K562 (cell line): ENCODE measurements around the gene USPL1. TPM values are rescaled to one million over a fixed set of nuclear protein-coding genes. Genes with fewer than 3 reads are reported as not detected.

Experiments
- BHLHE40 ChIP-seq: IDR thresholded peaks from 2 replicates; pipeline ENCODE4 v1.6.1; 2011; ENCODE audit warnings: low read length, improper control_type of control experiment
- CEBPG ChIP-seq, 3 experiments: fragments of 200-800 bp in 1 of 3; sonication (Bioruptor generic) in 1 of 3; sonication (generic) in 1 of 3; formaldehyde crosslinking in 1 of 3; IDR thresholded peaks in 2 of 3; conservative IDR thresholded peaks in 1 of 3; 2 replicates each; pipeline versions ENCODE4 v1.6.1 to v1.8.0; 2016 to 2022; ENCODE audit warnings: missing compliant biosample characterization in 2 of 3, missing genetic modification characterization in 2 of 3, mild to moderate bottlenecking in 1 of 3, missing genetic modification reagents in 1 of 3
- CTBP1 ChIP-seq: fragments of 450-650 bp; IDR thresholded peaks from 2 replicates; pipeline ENCODE4 v1.6.1; 2016; ENCODE audit warnings: borderline replicate concordance
- MCM2 ChIP-seq: fragments of 450-650 bp; IDR thresholded peaks from 2 replicates; pipeline ENCODE4 v1.6.1; 2017; ENCODE audit warnings: low read depth, mild to moderate bottlenecking
- MIER1 ChIP-seq: fragments of 450-650 bp; IDR thresholded peaks from 2 replicates; pipeline ENCODE4 v1.6.1; 2016; ENCODE audit warnings: antibody characterized with exemption, mild to moderate bottlenecking, low read depth
- NR3C1 ChIP-seq: sonication (generic); formaldehyde crosslinking; IDR thresholded peaks from 2 replicates; pipeline ENCODE4 v1.8.1; 2022; ENCODE audit warnings: missing genetic modification reagents
- OTX1 ChIP-seq: fragments of 450-650 bp; formaldehyde crosslinking; IDR thresholded peaks from 2 replicates; pipeline ENCODE4 v1.4.0; 2022; ENCODE audit warnings: mild to moderate bottlenecking
- PYGO2 ChIP-seq: fragments of 450-650 bp; IDR thresholded peaks from 2 replicates; pipeline ENCODE4 v1.6.1; 2016; ENCODE audit warnings: mild to moderate bottlenecking, missing genetic modification characterization, moderate library complexity, missing compliant biosample characterization
- TAF7 ChIP-seq: fragments of 450-650 bp; IDR thresholded peaks from 2 replicates; pipeline ENCODE4 v1.6.1; 2016; ENCODE audit warnings: missing genetic modification characterization, missing compliant biosample characterization
- TBL1XR1 ChIP-seq, 2 experiments: IDR thresholded peaks; 2 replicates each; pipeline ENCODE4 v1.6.1; 2012; ENCODE audit warnings: improper control_type of control experiment in 2 of 2, low read length in 2 of 2, mild to moderate bottlenecking in 1 of 2
- TBP ChIP-seq: optimal IDR thresholded peaks from 2 replicates; pipeline ENCODE3; 2011; ENCODE audit warnings: low read depth, low read length, improper control_type of control experiment
- TEAD4 ChIP-seq, 2 experiments: sonication (generic) in 1 of 2; formaldehyde crosslinking in 1 of 2; IDR thresholded peaks; 2 replicates each; pipeline versions ENCODE4 v1.6.1 to v1.8.0; 2012 to 2022; ENCODE audit warnings: borderline replicate concordance in 1 of 2, inconsistent platforms in 1 of 2, low read length in 1 of 2, mild to moderate bottlenecking in 1 of 2, missing genetic modification reagents in 1 of 2
- THRAP3 ChIP-seq: fragments of 450-650 bp; IDR thresholded peaks from 2 replicates; pipeline ENCODE4 v1.6.1; 2016; ENCODE audit warnings: mild to moderate bottlenecking, inconsistent platforms, borderline replicate concordance
- ZNF143 ChIP-seq: sonication (generic); formaldehyde crosslinking; IDR thresholded peaks from 2 replicates; pipeline ENCODE4 v1.9.0; 2022; ENCODE audit warnings: mild to moderate bottlenecking, missing genetic modification reagents
- ZNF232 ChIP-seq: sonication (generic); formaldehyde crosslinking; IDR thresholded peaks from 2 replicates; pipeline ENCODE4 v1.8.0; 2022; ENCODE audit warnings: mild to moderate bottlenecking, missing genetic modification reagents
- ZNF239 ChIP-seq: fragments of 250-450 bp; sonication (Bioruptor Pico); IDR thresholded peaks from 2 replicates; pipeline ENCODE4 v1.4.0; 2020; ENCODE audit warnings: mild to moderate bottlenecking
- ZNF431 ChIP-seq: sonication (generic); formaldehyde crosslinking; IDR thresholded peaks from 2 replicates; pipeline ENCODE4 v1.8.0; 2022; ENCODE audit warnings: mild to moderate bottlenecking, missing genetic modification reagents
- ZNF444 ChIP-seq: fragments of 250-450 bp; sonication (Bioruptor Pico); IDR thresholded peaks from 2 replicates; pipeline ENCODE4 v1.4.0; 2020; ENCODE audit warnings: mild to moderate bottlenecking, moderate library complexity
- ZSCAN32 ChIP-seq: fragments of 450-650 bp; formaldehyde crosslinking; IDR thresholded peaks from 2 replicates; pipeline ENCODE4 v1.4.0; 2020; ENCODE audit warnings: mild to moderate bottlenecking, moderate library complexity
- polyA plus RNA-seq, 8 experiments: library from polyadenylated mRNA; depleted of rRNA in 4 of 8; stranded (reverse) in 5 of 8; unstranded in 3 of 8; fragments of >200 nt; fragmentation: Nextera tagmentation in 2 of 8; fragmentation: Illumina TruSeq in 1 of 8; extraction: Ambion mirVana in 2 of 8; extraction: Trizol in 1 of 8; gene quantifications; 2 replicates each; pipeline versions ENCODE4 v1.2.1 to v1.2.3, GENCODE V29; 2011 to 2014; ENCODE audit warnings: inconsistent platforms in 1 of 8, missing spikeins in 1 of 8
- total RNA-seq, 7 experiments: library from RNA; depleted of rRNA in 6 of 7; stranded (reverse); fragments of >200 nt in 6 of 7; fragmentation: Illumina TruSeq in 2 of 7; extraction: Trizol in 2 of 7; gene quantifications; 2 replicates each; pipeline versions ENCODE4 v1.2.1 to v1.2.3, GENCODE V29; 2011 to 2021; ENCODE audit warnings: low replicate concordance in 1 of 7
- TF ChIP-seq, protein P1 (sequence below): conservative IDR thresholded peaks from 2 replicates; pipeline ENCODE4 v1.6.1; 2011; ENCODE audit warnings: low read depth, mild to moderate bottlenecking, low read length; ENCODE audit not compliant: control insufficient read depth
- TF ChIP-seq, protein P2 (sequence below): fragments of 250-450 bp; sonication (Bioruptor Pico); IDR thresholded peaks from 2 replicates; pipeline ENCODE4 v1.5.0; 2022; ENCODE audit warnings: mild to moderate bottlenecking
- TF ChIP-seq, protein P3 (sequence below): sonication (generic); formaldehyde crosslinking; IDR thresholded peaks from 2 replicates; pipeline ENCODE4 v1.9.0; 2022; ENCODE audit warnings: mild to moderate bottlenecking, missing genetic modification reagents
- TF ChIP-seq, protein P4 (sequence below): fragments of 450-650 bp; formaldehyde crosslinking; IDR thresholded peaks from 2 replicates; pipeline ENCODE4 v1.4.0; 2020; ENCODE audit warnings: mild to moderate bottlenecking

The USPL1 gene
- total and polyA plus RNA-seq, 9 of the 15 experiments (the other 6 are each of a cell fraction or from before 2014, with no cell fraction given), result 5.5 to 18.0 (median 12.0) TPM

DNA sequence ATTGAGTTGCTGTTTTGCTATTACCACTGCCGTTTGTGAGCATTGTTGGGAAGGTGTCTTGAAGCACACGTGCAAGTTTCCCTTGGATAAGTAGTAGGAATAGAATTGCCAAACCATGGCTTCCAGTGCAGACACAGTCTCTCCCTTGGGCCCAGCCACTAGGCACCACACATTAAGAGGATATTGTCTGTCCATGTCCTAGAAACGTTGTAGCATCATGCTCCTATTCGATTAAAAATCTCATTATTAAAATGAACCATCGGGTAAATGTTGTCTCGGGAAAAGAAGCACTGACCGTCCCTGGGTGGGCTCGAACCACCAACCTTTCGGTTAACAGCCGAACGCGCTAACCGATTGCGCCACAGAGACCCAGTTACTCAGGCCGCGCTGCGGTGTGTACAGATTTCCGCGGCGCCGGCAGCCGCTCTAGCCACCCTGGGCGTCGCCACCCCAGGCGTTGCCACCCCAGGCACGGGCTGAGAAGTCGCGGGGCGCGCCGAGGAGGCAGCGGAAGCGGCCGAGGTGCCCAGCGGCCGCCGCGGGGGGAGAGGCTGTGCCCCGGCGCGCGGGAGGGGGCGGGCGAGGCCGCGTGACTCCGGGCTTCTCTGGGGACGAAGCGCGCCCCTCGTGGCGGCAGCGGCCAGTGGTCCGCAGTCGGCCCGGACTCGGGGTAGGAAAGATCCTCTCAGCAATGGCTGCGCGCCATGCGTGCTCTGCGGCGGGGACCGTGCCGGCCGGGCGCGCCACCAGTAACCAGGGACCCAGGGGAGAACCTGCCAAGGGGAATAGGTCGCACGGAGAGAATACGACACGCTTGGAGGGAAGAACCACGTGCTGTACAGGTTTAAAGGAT, 56.2 kb downstream of the USPL1 start (continued):
- TF ChIP-seq, protein P1, sequence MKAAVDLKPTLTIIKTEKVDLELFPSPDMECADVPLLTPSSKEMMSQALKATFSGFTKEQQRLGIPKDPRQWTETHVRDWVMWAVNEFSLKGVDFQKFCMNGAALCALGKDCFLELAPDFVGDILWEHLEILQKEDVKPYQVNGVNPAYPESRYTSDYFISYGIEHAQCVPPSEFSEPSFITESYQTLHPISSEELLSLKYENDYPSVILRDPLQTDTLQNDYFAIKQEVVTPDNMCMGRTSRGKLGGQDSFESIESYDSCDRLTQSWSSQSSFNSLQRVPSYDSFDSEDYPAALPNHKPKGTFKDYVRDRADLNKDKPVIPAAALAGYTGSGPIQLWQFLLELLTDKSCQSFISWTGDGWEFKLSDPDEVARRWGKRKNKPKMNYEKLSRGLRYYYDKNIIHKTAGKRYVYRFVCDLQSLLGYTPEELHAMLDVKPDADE, result no peak
- TF ChIP-seq TBL1XR1 (IDR thresholded peaks at IDR 0.05; ENCODE audit: low read length in 2 of 2), result 0 out of 4 replicates have a peak, but pooled peaks of 1 of the 2 experiments have one; percentile 35
- no peak for TF ChIP-seq TAF7 (tag)
- TF ChIP-seq ZNF143, result no peak
- no peak for TF ChIP-seq MIER1
- TF ChIP-seq TEAD4 (IDR thresholded peaks at IDR 0.05; ENCODE audit: low read length), result peak; percentile 31; the same call in 1 of the 2 replicates
- TF ChIP-seq TEAD4 (CRISPR knock-in tag; IDR thresholded peaks at IDR 0.05; ENCODE audit: borderline replicate concordance), result no peak
- no peak for TF ChIP-seq ZNF239 (CRISPR knock-in tag)
- TF ChIP-seq ZNF431, result peak; percentile 56; the same call in 1 of the 2 replicates
- TF ChIP-seq, protein P2, sequence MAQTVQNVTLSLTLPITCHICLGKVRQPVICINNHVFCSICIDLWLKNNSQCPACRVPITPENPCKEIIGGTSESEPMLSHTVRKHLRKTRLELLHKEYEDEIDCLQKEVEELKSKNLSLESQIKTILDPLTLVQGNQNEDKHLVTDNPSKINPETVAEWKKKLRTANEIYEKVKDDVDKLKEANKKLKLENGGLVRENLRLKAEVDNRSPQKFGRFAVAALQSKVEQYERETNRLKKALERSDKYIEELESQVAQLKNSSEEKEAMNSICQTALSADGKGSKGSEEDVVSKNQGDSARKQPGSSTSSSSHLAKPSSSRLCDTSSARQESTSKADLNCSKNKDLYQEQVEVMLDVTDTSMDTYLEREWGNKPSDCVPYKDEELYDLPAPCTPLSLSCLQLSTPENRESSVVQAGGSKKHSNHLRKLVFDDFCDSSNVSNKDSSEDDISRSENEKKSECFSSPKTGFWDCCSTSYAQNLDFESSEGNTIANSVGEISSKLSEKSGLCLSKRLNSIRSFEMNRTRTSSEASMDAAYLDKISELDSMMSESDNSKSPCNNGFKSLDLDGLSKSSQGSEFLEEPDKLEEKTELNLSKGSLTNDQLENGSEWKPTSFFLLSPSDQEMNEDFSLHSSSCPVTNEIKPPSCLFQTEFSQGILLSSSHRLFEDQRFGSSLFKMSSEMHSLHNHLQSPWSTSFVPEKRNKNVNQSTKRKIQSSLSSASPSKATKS (CRISPR knock-in tag), result no peak
- peak; percentile 86; the same call in 1 of the 2 replicates for TF ChIP-seq CTBP1
- no peak for TF ChIP-seq ZSCAN32
- TF ChIP-seq PYGO2 (tag), result no peak
- TF ChIP-seq ZNF232 (CRISPR knock-in tag), result 0 out of 2 replicates have a peak, but pooled peaks have one; percentile 23
- no peak for TF ChIP-seq OTX1
- no peak for TF ChIP-seq THRAP3
- TF ChIP-seq NR3C1 (CRISPR knock-in tag), result peak; percentile 73; the same call in 1 of the 2 replicates
- TF ChIP-seq BHLHE40, result peak; percentile 38; the same call in 1 of the 2 replicates
- peak; percentile 99 for TF ChIP-seq TBP
- no peak for TF ChIP-seq ZNF444 (CRISPR knock-in tag)
- TF ChIP-seq, protein P3, sequence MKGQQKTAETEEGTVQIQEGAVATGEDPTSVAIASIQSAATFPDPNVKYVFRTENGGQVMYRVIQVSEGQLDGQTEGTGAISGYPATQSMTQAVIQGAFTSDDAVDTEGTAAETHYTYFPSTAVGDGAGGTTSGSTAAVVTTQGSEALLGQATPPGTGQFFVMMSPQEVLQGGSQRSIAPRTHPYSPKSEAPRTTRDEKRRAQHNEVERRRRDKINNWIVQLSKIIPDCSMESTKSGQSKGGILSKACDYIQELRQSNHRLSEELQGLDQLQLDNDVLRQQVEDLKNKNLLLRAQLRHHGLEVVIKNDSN (CRISPR knock-in tag), result peak; percentile 79
- peak; percentile 92 for TF ChIP-seq CEBPG (CRISPR knock-in tag; IDR thresholded peaks at IDR 0.05)
- TF ChIP-seq CEBPG (tag; conservative IDR thresholded peaks at IDR 0.05 in 1 of 2, IDR thresholded peaks at IDR 0.05 in 1 of 2), result peak; percentile 80 to 93
- TF ChIP-seq MCM2, result no peak
- TF ChIP-seq, protein P4, sequence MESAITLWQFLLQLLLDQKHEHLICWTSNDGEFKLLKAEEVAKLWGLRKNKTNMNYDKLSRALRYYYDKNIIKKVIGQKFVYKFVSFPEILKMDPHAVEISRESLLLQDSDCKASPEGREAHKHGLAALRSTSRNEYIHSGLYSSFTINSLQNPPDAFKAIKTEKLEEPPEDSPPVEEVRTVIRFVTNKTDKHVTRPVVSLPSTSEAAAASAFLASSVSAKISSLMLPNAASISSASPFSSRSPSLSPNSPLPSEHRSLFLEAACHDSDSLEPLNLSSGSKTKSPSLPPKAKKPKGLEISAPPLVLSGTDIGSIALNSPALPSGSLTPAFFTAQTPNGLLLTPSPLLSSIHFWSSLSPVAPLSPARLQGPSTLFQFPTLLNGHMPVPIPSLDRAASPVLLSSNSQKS (CRISPR knock-in tag), result no peak
